H1 (cell line): ENCODE data around the gene CD247. TPM values are rescaled to one million over a fixed set of nuclear protein-coding genes. Genes with fewer than 3 reads are reported as not detected.

ENCODE experiments used
- CTCF ChIA-PET: fragments of 300-600 bp; sonication (Branson Sonifier 250); formaldehyde crosslinking; loops from one replicate; lab custom pipeline; 2021; ENCODE audit not compliant: partially characterized antibody; lab: Charles Lee
- POLR2A ChIA-PET: fragments of 300-600 bp; sonication (Branson Sonifier 250); formaldehyde crosslinking; loops from one replicate; lab custom pipeline; 2021; ENCODE audit warnings: inconsistent platforms; ENCODE audit not compliant: partially characterized antibody; lab: Charles Lee
- DNase-seq, 2 experiments: peaks; one replicate each; pipeline versions ENCODE4 v3.0.0 to v3.0.0-alpha.2; 2010 to 2022; ENCODE audit warnings: low spot score in 2 of 2, low read depth in 1 of 2, mixed read lengths in 1 of 2
- FAIRE-seq: peaks from 2 replicates; lab custom pipeline; 2011; peaks lifted over from hg19 to GRCh38; lab: Jason Lieb, UNC
- H2AFZ ChIP-seq: 2 replicates; pipeline ENCODE4 v1.8.1; 2012; ENCODE audit warnings: low read length, inconsistent platforms
- H2AK5ac ChIP-seq: 2 replicates; pipeline ENCODE4 v1.6.1; 2013; ENCODE audit warnings: low read depth, low read length
- H2BK120ac ChIP-seq: replicated peaks from 2 replicates; pipeline ENCODE3; 2013; ENCODE audit warnings: low read depth, low read length, inconsistent platforms
- H2BK12ac ChIP-seq: 2 replicates; pipeline ENCODE4 v1.6.1; 2013; ENCODE audit warnings: low read depth, low read length
- H2BK15ac ChIP-seq: 2 replicates; pipeline ENCODE4 v1.6.1; 2013; ENCODE audit warnings: low read length
- H2BK20ac ChIP-seq: 2 replicates; pipeline ENCODE4 v1.6.1; 2013; ENCODE audit warnings: low read length
- H2BK5ac ChIP-seq: 2 replicates; pipeline ENCODE4 v1.6.1; 2013; ENCODE audit warnings: low read depth, low read length
- H3K14ac ChIP-seq: 2 replicates; pipeline ENCODE4 v1.6.1; 2013; ENCODE audit warnings: inconsistent platforms; ENCODE audit not compliant: insufficient read length
- H3K18ac ChIP-seq: 2 replicates; pipeline ENCODE4 v1.6.1; 2013; ENCODE audit warnings: low read length; ENCODE audit errors: extremely low read depth
- H3K23ac ChIP-seq: 2 replicates; pipeline ENCODE4 v1.6.1; 2013; ENCODE audit warnings: inconsistent platforms; ENCODE audit not compliant: insufficient read length
- H3K23me2 ChIP-seq: 2 replicates; pipeline ENCODE4 v1.6.1; 2013; ENCODE audit warnings: low read depth, low read length
- H3K27ac ChIP-seq: 2 replicates; pipeline ENCODE4 v1.6.1; 2011; ENCODE audit warnings: low read depth, low read length, inconsistent platforms
- H3K27me3 ChIP-seq, 4 experiments: replicated peaks in 1 of 4; 1 replicate in 1 of 4; 2 replicates in 3 of 4; pipeline versions ENCODE4 v1.6.1 to v1.8.1; 2011 to 2013; ENCODE audit warnings: low read length in 3 of 4, mild to moderate bottlenecking in 3 of 4, inconsistent platforms in 2 of 4, mixed read lengths in 2 of 4, moderate library complexity in 1 of 4; ENCODE audit not compliant: control insufficient read depth in 3 of 4, insufficient read depth in 3 of 4; ENCODE audit errors: extremely low read depth in 1 of 4
- H3K36me3 ChIP-seq, 4 experiments: 2 replicates each; pipeline versions ENCODE4 v1.6.1 to v1.8.1; 2011 to 2013; ENCODE audit warnings: mild to moderate bottlenecking in 4 of 4, low read length in 3 of 4, moderate library complexity in 2 of 4, control low read depth in 1 of 4, inconsistent platforms in 1 of 4; ENCODE audit not compliant: insufficient read depth in 4 of 4, control insufficient read depth in 2 of 4
- H3K4ac ChIP-seq: replicated peaks from 2 replicates; pipeline ENCODE3; 2013; ENCODE audit warnings: low read length, low read depth, mixed read lengths, inconsistent platforms; ENCODE audit not compliant: insufficient read length
- H3K4me1 ChIP-seq, 4 experiments: replicated peaks in 1 of 4; 1 replicate in 1 of 4; 2 replicates in 3 of 4; pipeline versions ENCODE4 v1.6.1 to v1.8.1; 2011 to 2013; ENCODE audit warnings: low read length in 3 of 4, inconsistent platforms in 2 of 4, mixed read lengths in 1 of 4; ENCODE audit not compliant: insufficient read depth in 4 of 4, control insufficient read depth in 3 of 4
- H3K4me2 ChIP-seq, 2 experiments: 2 replicates each; pipeline versions ENCODE4 v1.6.1 to v1.8.1; 2011 to 2013; ENCODE audit warnings: low read depth in 2 of 2, low read length in 2 of 2, control low read depth in 1 of 2, inconsistent platforms in 1 of 2, mild to moderate bottlenecking in 1 of 2; ENCODE audit not compliant: insufficient read depth in 1 of 2
- H3K4me3 ChIP-seq, 4 experiments: fragments of 200-600, 300-600 bp in 1 of 4; sonication (generic), shearing (Covaris generic), sonication (Bioruptor Twin) in 1 of 4; 2 replicates each; pipeline versions ENCODE4 v1.5.1 to v1.8.1; 2011 to 2016; ENCODE audit warnings: low read length in 4 of 4, low read depth in 3 of 4, control low read depth in 2 of 4, inconsistent platforms in 2 of 4, mild to moderate bottlenecking in 2 of 4, mixed read lengths in 1 of 4, moderate library complexity in 1 of 4; ENCODE audit not compliant: insufficient read depth in 2 of 4; ENCODE audit errors: extremely low read depth in 1 of 4
- H3K56ac ChIP-seq: replicated peaks from 2 replicates; pipeline ENCODE3; 2013; ENCODE audit warnings: low read depth, mild to moderate bottlenecking, mixed read lengths, low read length, inconsistent platforms; ENCODE audit not compliant: insufficient read length
- H3K79me1 ChIP-seq: 2 replicates; pipeline ENCODE4 v1.6.1; 2013; ENCODE audit warnings: low read depth, low read length, control low read depth
- H3K79me2 ChIP-seq, 2 experiments: 2 replicates each; pipeline versions ENCODE4 v1.6.1 to v1.8.1; 2012 to 2013; ENCODE audit warnings: low read length in 2 of 2, mild to moderate bottlenecking in 2 of 2, inconsistent platforms in 1 of 2; ENCODE audit not compliant: insufficient read depth in 2 of 2, control insufficient read depth in 1 of 2
- H3K9ac ChIP-seq, 4 experiments: replicated peaks in 1 of 4; 1 replicate in 1 of 4; 2 replicates in 3 of 4; pipeline versions ENCODE4 v1.6.1 to v1.8.1; 2011 to 2013; ENCODE audit warnings: low read depth in 3 of 4, low read length in 3 of 4, control low read depth in 2 of 4, mild to moderate bottlenecking in 2 of 4, moderate library complexity in 2 of 4, inconsistent platforms in 1 of 4; ENCODE audit errors: extremely low read depth in 1 of 4
- H3K9me3 ChIP-seq, 2 experiments: 2 replicates each; pipeline versions ENCODE4 v1.6.1 to v1.8.1; 2012 to 2013; ENCODE audit warnings: mild to moderate bottlenecking in 2 of 2, moderate library complexity in 2 of 2, control low read depth in 1 of 2, inconsistent platforms in 1 of 2, low read depth in 1 of 2, low read length in 1 of 2, mixed read lengths in 1 of 2; ENCODE audit not compliant: insufficient read depth in 2 of 2
- H4K20me1 ChIP-seq, 2 experiments: replicated peaks in 1 of 2; 2 replicates each; pipeline versions ENCODE3 to v1.8.1; 2011 to 2013; ENCODE audit warnings: inconsistent platforms in 2 of 2, low read length in 2 of 2, mild to moderate bottlenecking in 1 of 2; ENCODE audit not compliant: insufficient read depth in 2 of 2, control insufficient read depth in 1 of 2
- H4K5ac ChIP-seq: 2 replicates; pipeline ENCODE4 v1.6.1; 2013; ENCODE audit warnings: low read length, low read depth, mixed read lengths, inconsistent platforms; ENCODE audit not compliant: insufficient read length
- H4K8ac ChIP-seq: 2 replicates; pipeline ENCODE4 v1.8.0; 2013; ENCODE audit warnings: mild to moderate bottlenecking, moderate library complexity, low read length, inconsistent platforms; ENCODE audit not compliant: insufficient read depth; ENCODE audit errors: extremely low read depth
- H4K91ac ChIP-seq: replicated peaks from 2 replicates; pipeline ENCODE3; 2013; ENCODE audit warnings: low read length, mixed read lengths, inconsistent platforms; ENCODE audit not compliant: insufficient read length
- CHD2 ChIP-seq: IDR thresholded peaks from 2 replicates; pipeline ENCODE4 v1.6.1; 2012; ENCODE audit warnings: low read length, improper control_type of control experiment
- RAD21 ChIP-seq, 2 experiments: IDR thresholded peaks in 1 of 2; conservative IDR thresholded peaks in 1 of 2; 2 replicates each; pipeline ENCODE4 v1.6.1; 2011; ENCODE audit warnings: low read depth in 2 of 2, low read length in 2 of 2, improper control_type of control experiment in 1 of 2, inconsistent platforms in 1 of 2, mild to moderate bottlenecking in 1 of 2, moderate library complexity in 1 of 2
- RFX5 ChIP-seq: IDR thresholded peaks from 2 replicates; pipeline ENCODE4 v1.6.1; 2011; ENCODE audit warnings: low read depth, low read length, improper control_type of control experiment, borderline replicate concordance
- SAP30 ChIP-seq: fragments of 300-600 bp; sonication (generic); IDR thresholded peaks from 2 replicates; pipeline ENCODE4 v1.7.1; 2012; ENCODE audit warnings: low read length, moderate library complexity, mild to moderate bottlenecking, inconsistent platforms; ENCODE audit not compliant: insufficient read depth, insufficient replicate concordance
- SIN3A ChIP-seq, 2 experiments: IDR thresholded peaks in 1 of 2; conservative IDR thresholded peaks in 1 of 2; 2 replicates each; pipeline ENCODE4 v1.6.1; 2011 to 2012; ENCODE audit warnings: low read length in 2 of 2, improper control_type of control experiment in 1 of 2, low read depth in 1 of 2, mild to moderate bottlenecking in 1 of 2
- SP1 ChIP-seq: IDR thresholded peaks from 2 replicates; pipeline ENCODE4 v1.6.1; 2011; ENCODE audit warnings: low read depth, low read length
- TCF12 ChIP-seq: IDR thresholded peaks from 2 replicates; pipeline ENCODE4 v1.6.1; 2011; ENCODE audit warnings: low read depth, mild to moderate bottlenecking, low read length
- TEAD4 ChIP-seq: IDR thresholded peaks from 2 replicates; pipeline ENCODE4 v1.6.1; 2012; ENCODE audit warnings: low read depth, low read length, inconsistent platforms, mixed read lengths
- WGBS, 2 experiments: shearing (Covaris generic) in 1 of 2; methylation state at CpG; one replicate each; pipeline versions ENCODE4 v1.1.6 to v1.1.7; 2013 to 2015; ENCODE audit warnings: low lambda C conversion rate in 2 of 2, mixed read lengths in 2 of 2, inconsistent platforms in 1 of 2, low coverage in 1 of 2, missing lambda C conversion rate in 1 of 2; ENCODE audit not compliant: insufficient replicate concordance in 2 of 2, insufficient coverage in 1 of 2, insufficient read length in 1 of 2; ENCODE audit errors: extremely low coverage in 1 of 2, missing lambda C conversion rate in 1 of 2; 5-methylcytosine and 5-hydroxymethylcytosine counted together
- polyA plus RNA-seq, 7 experiments: library from polyadenylated mRNA; depleted of rRNA in 3 of 7; stranded (reverse) in 5 of 7; unstranded in 2 of 7; fragments of >200 nt in 5 of 7; fragments of 200-250 nt in 2 of 7; gene quantifications; 1 replicate in 5 of 7; 2 replicates in 1 of 7; 4 replicates in 1 of 7; pipeline versions ENCODE4 v1.2.1 to v1.2.3, GENCODE V29; 2011 to 2013; ENCODE audit warnings: missing spikeins in 2 of 7, mixed read lengths in 2 of 7
- total RNA-seq: library from RNA; stranded (reverse); fragmentation: NEBNext Ultra II Directional; extraction: Animal tissue kit (Norgen Biotek cat#: 25700); gene quantifications from 2 replicates; pipeline ENCODE4 v1.2.1, GENCODE V29; 2021
- TF ChIP-seq, protein P1 (sequence below), 3 experiments: IDR thresholded peaks; 1 replicate in 2 of 3; 2 replicates in 1 of 3; pipeline versions ENCODE4 v1.5.1 to v1.6.1; 2011; ENCODE audit warnings: low read length in 3 of 3, mild to moderate bottlenecking in 3 of 3, inconsistent platforms in 2 of 3, low read depth in 1 of 3, moderate library complexity in 1 of 3; ENCODE audit not compliant: insufficient read depth in 1 of 3; ENCODE audit errors: control extremely low read depth in 1 of 3
- TF ChIP-seq, protein P2 (sequence below): IDR thresholded peaks from 2 replicates; pipeline ENCODE4 v1.6.1; 2012; ENCODE audit warnings: inconsistent platforms

The CD247 gene
- total and polyA plus RNA-seq, 2 of the 8 experiments (the other 6 are each of a cell fraction or from before 2014, with no cell fraction given) = 2.0 to 2.2 TPM

DNA sequence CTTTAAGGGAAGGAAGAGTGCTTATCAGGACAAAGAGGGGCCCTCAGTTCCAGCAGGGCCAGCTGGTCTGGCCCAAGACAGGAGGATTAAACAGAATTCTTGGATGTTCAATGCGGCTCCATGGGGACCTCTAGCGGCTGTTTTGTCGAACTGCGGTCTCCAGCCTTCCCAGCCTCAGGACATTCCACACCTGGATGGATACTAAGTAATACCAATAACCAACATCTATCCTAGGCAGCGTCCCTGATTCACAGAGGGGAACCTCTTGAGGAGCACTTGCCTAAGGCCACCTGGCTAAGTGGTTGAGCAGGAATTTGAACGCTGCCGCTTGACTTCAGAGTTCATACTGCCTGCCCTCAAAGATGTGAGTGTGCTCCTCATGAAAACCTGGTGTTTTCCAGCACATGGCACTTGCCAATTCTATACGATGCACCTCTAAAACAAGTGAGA lies 15.5 kb upstream of the CD247 start:
- Histone ChIP-seq H3K4me1 (peaks cover 0 to 3% (median 0%) of the 10 kb centered on the region in 4 experiments; a peak in 2 of 7 replicates), H3K36me3 (no peaks in the 10 kb centered on the region), H3K4ac (no peak overlapping the region), H3K23me2 (no peaks in the 10 kb centered on the region), H2BK15ac (no peak overlapping the region), H3K18ac (no peak overlapping the region; the same call in 1 of the 2 replicates), H2BK5ac (no peak overlapping the region), H3K9ac (no peak overlapping the region), H4K8ac (no peak overlapping the region), H3K9me3 (no peaks in the 10 kb centered on the region), H3K56ac (no peak overlapping the region), H2AK5ac (no peak overlapping the region), H2BK120ac (no peak overlapping the region), H2BK12ac (no peak overlapping the region), H3K14ac (no peak overlapping the region), H4K5ac (no peak overlapping the region), H3K27ac (no peak overlapping the region), H2AFZ (peak overlapping the region; percentile 35; the same call in 1 of the 2 replicates), H3K4me3 (no peak overlapping the region), H2BK20ac (no peak overlapping the region), H3K4me2 (no peak overlapping the region), H3K79me2 (no peaks in the 10 kb centered on the region), H3K79me1 (no peaks in the 10 kb centered on the region), H4K20me1 (no peaks in the 10 kb centered on the region), H3K27me3 (no peaks in the 10 kb centered on the region), H3K23ac (no peak overlapping the region), H4K91ac (no peak overlapping the region)
- FAIRE-seq (peak; percentile 78), DNase-seq (peak; percentile 56 to 90)
- 18% methylated on average over 8 of the region's 8 CpGs; no CpG with 5 or more reads in 1 of the 2 experiments for WGBS, 2 experiments
- POLR2A ChIA-PET = no interaction called here
- CTCF ChIA-PET = interaction anchor here (0.6 to 4.6 kb wide), 61 partner anchors 8 to 549 kb away, joined by 3 to 74 read pairs (median 5); partner anchors contain the start of genes CD247 and POU2F1
- TF ChIP-seq TEAD4 (peak; percentile 48; the same call in 1 of the 2 replicates), RFX5 (no peak), SAP30 (no peak), RAD21 (IDR thresholded peaks at IDR 0.05 in 1 of 2, conservative IDR thresholded peaks at IDR 0.05 in 1 of 2; ENCODE audit: low read depth in 2 of 2, low read length in 2 of 2) (peak; percentile 95 to 98), CHD2 (0 out of 2 replicates have a peak, but pooled peaks have one; percentile 17), TCF12 (no peak; the same call in 1 of the 2 replicates), SP1 (no peak), SIN3A (conservative IDR thresholded peaks at IDR 0.05 in 1 of 2, IDR thresholded peaks at IDR 0.05 in 1 of 2; ENCODE audit: low read depth in 1 of 2, low read length in 2 of 2) (peak in 1 of 2 experiments; percentile 82; a peak in 2 of 4 replicates)
- TF ChIP-seq, protein P1, sequence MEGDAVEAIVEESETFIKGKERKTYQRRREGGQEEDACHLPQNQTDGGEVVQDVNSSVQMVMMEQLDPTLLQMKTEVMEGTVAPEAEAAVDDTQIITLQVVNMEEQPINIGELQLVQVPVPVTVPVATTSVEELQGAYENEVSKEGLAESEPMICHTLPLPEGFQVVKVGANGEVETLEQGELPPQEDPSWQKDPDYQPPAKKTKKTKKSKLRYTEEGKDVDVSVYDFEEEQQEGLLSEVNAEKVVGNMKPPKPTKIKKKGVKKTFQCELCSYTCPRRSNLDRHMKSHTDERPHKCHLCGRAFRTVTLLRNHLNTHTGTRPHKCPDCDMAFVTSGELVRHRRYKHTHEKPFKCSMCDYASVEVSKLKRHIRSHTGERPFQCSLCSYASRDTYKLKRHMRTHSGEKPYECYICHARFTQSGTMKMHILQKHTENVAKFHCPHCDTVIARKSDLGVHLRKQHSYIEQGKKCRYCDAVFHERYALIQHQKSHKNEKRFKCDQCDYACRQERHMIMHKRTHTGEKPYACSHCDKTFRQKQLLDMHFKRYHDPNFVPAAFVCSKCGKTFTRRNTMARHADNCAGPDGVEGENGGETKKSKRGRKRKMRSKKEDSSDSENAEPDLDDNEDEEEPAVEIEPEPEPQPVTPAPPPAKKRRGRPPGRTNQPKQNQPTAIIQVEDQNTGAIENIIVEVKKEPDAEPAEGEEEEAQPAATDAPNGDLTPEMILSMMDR (IDR thresholded peaks at IDR 0.05; ENCODE audit: control extremely low read depth in 1 of 3, insufficient read depth in 1 of 3, low read depth in 1 of 3, low read length in 3 of 3) = peak; percentile 79 to 91 (median 84)
- TF ChIP-seq, protein P2, sequence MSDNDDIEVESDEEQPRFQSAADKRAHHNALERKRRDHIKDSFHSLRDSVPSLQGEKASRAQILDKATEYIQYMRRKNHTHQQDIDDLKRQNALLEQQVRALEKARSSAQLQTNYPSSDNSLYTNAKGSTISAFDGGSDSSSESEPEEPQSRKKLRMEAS = no peak
